Measurements from ENCODE around the gene PRKAG2. TPM values are rescaled to one million over a fixed set of nuclear protein-coding genes. Genes with fewer than 3 reads are reported as not detected.

PRKAG2 gene
- total RNA-seq, 1 experiment from 2014 or later, result 28.2 TPM

DNA sequence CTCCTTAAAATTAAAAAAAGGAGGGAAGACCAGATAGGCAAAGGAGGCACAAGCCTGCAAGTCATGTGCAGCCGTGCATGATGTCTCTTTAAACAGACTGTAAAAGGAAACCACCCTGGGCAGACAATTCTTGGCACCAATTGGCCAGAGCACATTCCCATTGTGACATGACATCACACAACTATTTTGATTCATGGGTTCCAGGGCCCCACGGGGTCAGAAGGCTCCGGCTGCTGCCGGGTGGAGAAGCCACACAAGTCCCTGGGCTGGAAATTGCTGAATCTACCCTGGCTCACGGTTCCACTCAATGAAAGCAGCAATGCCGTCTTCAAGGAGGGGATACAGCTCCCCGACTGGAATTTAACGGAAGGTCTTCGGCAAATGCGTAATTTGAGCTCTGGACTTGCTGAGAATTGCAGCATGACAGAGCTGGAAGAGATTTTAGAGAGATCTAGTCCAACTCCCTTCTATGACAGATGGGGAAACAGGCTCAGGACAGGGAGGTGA, 140.5 kb downstream of the PRKAG2 start:
- peak; percentile 96 for DNase-seq (ENCODE audit: low read depth in 1 of 2, low spot score in 2 of 2)
- H3K4me1 ChIP-seq (replicated peaks), result peaks cover 38% of the 10 kb centered on the region
- no peaks in the 10 kb centered on the region; the same call in 1 of the 2 replicates for H3K36me3 ChIP-seq
- no peaks in the 10 kb centered on the region for H3K9me3 ChIP-seq (replicated peaks)
- no peaks in the 10 kb centered on the region for H3K27me3 ChIP-seq (replicated peaks)
- H3K27ac ChIP-seq, result peak overlapping the region; percentile 88
- H3K4me3 ChIP-seq, result peak overlapping the region; percentile 48

DNA sequence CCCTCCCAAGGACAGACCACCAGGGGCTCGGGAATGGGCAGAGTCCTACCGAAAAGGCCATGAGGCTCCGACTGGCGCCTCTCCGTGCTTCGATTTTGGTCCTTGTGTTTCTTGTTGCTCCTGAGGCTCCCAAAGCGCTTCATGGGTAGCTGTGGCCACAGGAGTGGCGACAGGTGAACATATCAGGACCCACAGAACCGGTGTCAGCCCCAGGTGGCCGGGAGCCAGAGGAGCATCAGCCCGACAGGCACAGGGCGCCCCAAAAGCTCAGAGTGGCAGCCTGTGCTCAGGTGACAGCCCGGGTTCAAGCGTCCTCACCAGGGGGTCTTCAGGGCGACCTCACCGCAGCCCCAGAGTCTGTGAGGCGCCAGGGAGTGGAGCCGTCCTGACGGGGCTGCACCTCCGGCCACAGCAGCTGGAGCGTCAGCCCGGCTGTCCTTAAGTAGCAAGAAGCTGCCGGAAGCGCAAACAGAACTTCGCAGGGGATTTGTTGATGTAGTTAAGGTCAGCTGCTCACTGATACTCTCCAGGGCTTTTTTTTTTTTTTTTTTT, 141.0 kb downstream of the PRKAG2 start:
- Histone ChIP-seq H3K27ac (peak overlapping the region; percentile 88), H3K36me3 (peaks cover 5% of the 10 kb centered on the region; the same call in 1 of the 2 replicates), H3K4me3 (peak overlapping the region; percentile 48), H3K4me1 (replicated peaks) (peaks cover 38% of the 10 kb centered on the region), H3K9me3 (replicated peaks) (no peaks in the 10 kb centered on the region), H3K27me3 (replicated peaks) (no peaks in the 10 kb centered on the region)
- DNase-seq (ENCODE audit: low read depth in 1 of 2, low spot score in 2 of 2), result no peak

GRCh38 chr7:151735186-151735850, 141.6 kb downstream of the PRKAG2 start:
- Histone ChIP-seq H3K27ac (peak overlapping the region; percentile 88), H3K36me3 (peaks cover 9% of the 10 kb centered on the region; the same call in 1 of the 2 replicates), H3K9me3 (replicated peaks) (no peaks in the 10 kb centered on the region), H3K4me1 (replicated peaks) (peaks cover 34% of the 10 kb centered on the region), H3K27me3 (replicated peaks) (no peaks in the 10 kb centered on the region), H3K4me3 (peak overlapping the region; percentile 48)
- DNase-seq (ENCODE audit: low read depth in 1 of 2, low spot score in 2 of 2), result no peak

GRCh38 chr7:151732834-151733592, 143.9 kb downstream of the PRKAG2 start:
- Histone ChIP-seq H3K27ac (no peak overlapping the region), H3K4me3 (no peak overlapping the region), H3K4me1 (replicated peaks) (peaks cover 37% of the 10 kb centered on the region), H3K36me3 (peaks cover 9% of the 10 kb centered on the region; the same call in 1 of the 2 replicates), H3K9me3 (replicated peaks) (no peaks in the 10 kb centered on the region), H3K27me3 (replicated peaks) (no peaks in the 10 kb centered on the region)
- DNase-seq (ENCODE audit: low read depth in 1 of 2, low spot score in 2 of 2), result no peak

- Histone ChIP-seq H3K9me3 (replicated peaks) (no peaks in the 10 kb centered on the region), H3K4me3 (no peak overlapping the region), H3K27me3 (replicated peaks) (no peaks in the 10 kb centered on the region), H3K4me1 (replicated peaks) (peaks cover 41% of the 10 kb centered on the region), H3K27ac (no peak overlapping the region), H3K36me3 (peaks cover 9% of the 10 kb centered on the region; the same call in 1 of the 2 replicates)
- no peak for DNase-seq (ENCODE audit: low read depth in 1 of 2, low spot score in 2 of 2)
Observed at GRCh38 chr7:151732292-151732691, 144.6 kb downstream of the PRKAG2 start.

- peaks cover 9% of the 10 kb centered on the region; the same call in 1 of the 2 replicates for H3K36me3 ChIP-seq
- peaks cover 42% of the 10 kb centered on the region for H3K4me1 ChIP-seq (replicated peaks)
- no peak for DNase-seq (ENCODE audit: low read depth in 1 of 2, low spot score in 2 of 2)
- no peaks in the 10 kb centered on the region for H3K27me3 ChIP-seq (replicated peaks)
- H3K9me3 ChIP-seq (replicated peaks), result no peaks in the 10 kb centered on the region
- no peak overlapping the region for H3K27ac ChIP-seq
- H3K4me3 ChIP-seq, result no peak overlapping the region
Observed at GRCh38 chr7:151731022-151731441, 145.9 kb downstream of the PRKAG2 start.

DNA sequence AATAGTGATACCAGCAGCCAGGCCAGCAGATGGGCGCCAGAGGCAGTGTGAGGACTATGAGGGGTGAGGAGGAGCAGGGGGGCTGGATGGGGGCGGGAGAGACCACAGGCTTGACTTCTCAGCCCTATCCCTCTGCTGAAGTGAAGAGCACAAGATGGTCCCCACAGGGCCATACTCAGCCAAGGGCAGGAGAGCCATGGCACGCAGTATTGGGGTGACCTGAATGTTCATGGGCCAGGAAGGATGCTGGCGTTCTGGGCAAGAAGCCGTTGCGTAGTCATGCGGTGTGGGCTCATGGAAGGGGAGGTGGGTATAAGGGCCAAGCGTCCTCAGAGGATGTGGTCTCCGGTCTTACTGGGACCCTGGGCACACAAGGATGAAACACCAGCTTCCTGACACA, 146.3 kb downstream of the PRKAG2 start:
- Histone ChIP-seq H3K4me1 (replicated peaks) (peaks cover 37% of the 10 kb centered on the region), H3K27me3 (replicated peaks) (no peaks in the 10 kb centered on the region), H3K9me3 (replicated peaks) (no peaks in the 10 kb centered on the region), H3K36me3 (peaks cover 9% of the 10 kb centered on the region; the same call in 1 of the 2 replicates), H3K4me3 (no peak overlapping the region), H3K27ac (no peak overlapping the region)
- no peak for DNase-seq (ENCODE audit: low read depth in 1 of 2, low spot score in 2 of 2)

GRCh38 chr7:151729521-151729921, 147.4 kb downstream of the PRKAG2 start:
- no peak overlapping the region for H3K4me3 ChIP-seq
- H3K4me1 ChIP-seq (replicated peaks), result peaks cover 28% of the 10 kb centered on the region
- H3K36me3 ChIP-seq, result peaks cover 9% of the 10 kb centered on the region; the same call in 1 of the 2 replicates
- no peaks in the 10 kb centered on the region for H3K9me3 ChIP-seq (replicated peaks)
- H3K27ac ChIP-seq, result no peak overlapping the region
- H3K27me3 ChIP-seq (replicated peaks), result no peaks in the 10 kb centered on the region
- DNase-seq (ENCODE audit: low read depth in 1 of 2, low spot score in 2 of 2), result no peak

DNA sequence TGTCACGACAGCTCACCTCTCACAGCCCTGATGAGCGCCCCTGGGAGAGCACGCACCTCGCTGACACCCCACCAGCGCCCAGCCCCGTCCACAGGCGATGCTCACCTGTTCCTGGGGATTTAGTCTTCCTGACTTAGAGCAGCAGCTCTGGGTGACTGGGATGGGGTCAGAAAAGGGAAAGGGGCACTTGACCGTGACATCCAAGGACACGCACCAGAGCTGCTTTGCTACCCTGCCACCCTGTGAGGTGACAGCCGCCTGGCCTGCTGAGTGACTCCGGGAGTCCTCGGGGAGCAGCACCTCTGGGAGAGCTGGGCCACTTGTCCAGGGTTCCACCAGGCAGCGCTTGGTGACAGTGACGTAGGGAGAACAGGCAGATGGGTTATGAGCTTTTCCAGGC, 148.2 kb downstream of the PRKAG2 start:
- H3K36me3 ChIP-seq, result peaks cover 9% of the 10 kb centered on the region; the same call in 1 of the 2 replicates
- no peak for DNase-seq (ENCODE audit: low read depth in 1 of 2, low spot score in 2 of 2)
- H3K9me3 ChIP-seq (replicated peaks), result no peaks in the 10 kb centered on the region
- H3K4me3 ChIP-seq, result no peak overlapping the region
- H3K27me3 ChIP-seq (replicated peaks), result no peaks in the 10 kb centered on the region
- H3K27ac ChIP-seq, result no peak overlapping the region
- peaks cover 23% of the 10 kb centered on the region for H3K4me1 ChIP-seq (replicated peaks)

DNA sequence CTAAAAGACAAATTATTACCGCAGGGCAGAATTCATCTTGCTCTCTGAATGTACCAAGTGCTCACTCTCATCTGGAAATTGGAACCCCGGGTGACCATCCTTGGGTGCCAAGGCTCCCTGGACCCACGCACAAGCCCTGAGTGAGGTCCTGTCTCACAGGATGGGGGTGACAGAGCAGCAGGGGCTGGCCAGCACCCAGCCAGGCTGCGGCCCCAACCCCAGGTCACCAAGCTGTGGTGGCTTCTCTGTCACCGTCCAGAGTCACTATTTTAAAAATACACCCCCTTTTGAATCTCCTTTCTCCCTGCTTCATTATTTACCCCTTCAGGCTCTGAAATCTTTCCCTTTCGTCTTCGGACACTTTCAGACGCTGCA, 148.6 kb downstream of the PRKAG2 start:
- H3K27ac ChIP-seq, result peak overlapping the region; percentile 46

GRCh38 chr7:151727579-151728285, 149.2 kb downstream of the PRKAG2 start:
- H3K27ac ChIP-seq, result peak overlapping the region; percentile 46
- H3K36me3 ChIP-seq, result peaks cover 9% of the 10 kb centered on the region; the same call in 1 of the 2 replicates
- DNase-seq (ENCODE audit: low read depth in 1 of 2, low spot score in 2 of 2), result peak; percentile 88 to 97
- H3K4me3 ChIP-seq, result no peak overlapping the region
- H3K9me3 ChIP-seq (replicated peaks), result no peaks in the 10 kb centered on the region
- H3K27me3 ChIP-seq (replicated peaks), result no peaks in the 10 kb centered on the region
- H3K4me1 ChIP-seq (replicated peaks), result peaks cover 23% of the 10 kb centered on the region

More for the DNA sequence above, 148.6 kb downstream of the PRKAG2 start:
- no peak for DNase-seq (ENCODE audit: low read depth in 1 of 2, low spot score in 2 of 2)
- no peaks in the 10 kb centered on the region for H3K9me3 ChIP-seq (replicated peaks)
- no peaks in the 10 kb centered on the region for H3K27me3 ChIP-seq (replicated peaks)
- peaks cover 9% of the 10 kb centered on the region; the same call in 1 of the 2 replicates for H3K36me3 ChIP-seq
- H3K4me1 ChIP-seq (replicated peaks), result peaks cover 23% of the 10 kb centered on the region
- no peak overlapping the region for H3K4me3 ChIP-seq

DNA sequence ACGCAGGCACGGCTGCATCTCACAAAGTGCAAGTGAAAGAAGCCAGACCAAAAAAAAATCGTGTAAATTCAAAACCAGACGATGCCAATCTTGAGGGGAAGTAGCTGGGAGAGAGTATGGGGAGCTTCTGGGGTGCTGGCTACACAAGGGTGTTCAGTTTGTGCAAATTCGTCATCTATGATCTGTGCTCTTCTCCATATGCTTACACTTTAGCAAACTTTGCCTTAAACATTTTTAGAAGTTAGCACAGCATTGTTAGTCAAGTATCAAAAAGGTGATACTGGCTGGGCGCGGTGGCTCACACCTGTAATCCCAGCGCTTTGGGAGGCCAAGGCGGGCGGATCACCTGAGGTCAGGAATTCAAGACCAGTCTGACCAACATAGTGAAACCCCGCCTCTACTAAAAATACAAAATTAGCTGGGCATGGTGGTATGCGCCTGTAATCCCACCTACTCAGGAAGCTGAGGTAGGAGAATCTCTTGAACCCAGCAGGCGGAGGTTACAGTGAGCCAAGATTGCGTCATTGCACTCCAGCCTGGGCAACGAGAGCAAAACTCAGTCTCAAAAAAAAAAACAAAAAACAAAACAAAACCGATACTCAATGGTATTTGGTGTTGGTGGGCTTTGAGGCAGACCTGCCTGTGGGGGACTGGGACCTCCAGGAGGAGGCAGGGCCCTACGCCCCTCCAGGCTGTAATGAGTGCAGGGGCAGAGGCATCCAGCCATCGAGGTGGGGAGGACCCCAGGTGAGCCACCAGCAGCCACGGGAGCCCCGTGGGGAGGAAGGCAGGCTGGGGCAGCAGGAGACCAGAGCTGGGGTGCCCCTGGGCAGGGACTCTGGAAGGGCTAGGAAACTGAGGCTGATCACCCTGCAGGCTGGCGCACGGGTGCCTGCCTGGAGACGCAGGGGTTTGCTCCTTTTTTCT, 150.0 kb downstream of the PRKAG2 start:
- no peak for DNase-seq (ENCODE audit: low read depth in 1 of 2, low spot score in 2 of 2)
- H3K27ac ChIP-seq, result peak overlapping the region; percentile 18
- no peak overlapping the region for H3K4me3 ChIP-seq

More for the DNA sequence above, 150.0 kb downstream of the PRKAG2 start:
- Histone ChIP-seq H3K9me3 (replicated peaks) (no peaks in the 10 kb centered on the region), H3K36me3 (peaks cover 9% of the 10 kb centered on the region; the same call in 1 of the 2 replicates), H3K4me1 (replicated peaks) (peaks cover 23% of the 10 kb centered on the region), H3K27me3 (replicated peaks) (no peaks in the 10 kb centered on the region)
